HG03432 (cell line): Measurements from ENCODE around the gene MYCBP2.
"Not testable (repeated sequence)": the region's sequence is repeated elsewhere in the genome, so short reads cannot be mapped to it uniquely, and the experiment has no call there.

ENCODE experiments used
- ATAC-seq: cut with Tn5 transposase; IDR thresholded peaks from one replicate; pipeline ENCODE4 v1.9.1; 2021; ENCODE audit warnings: mild to moderate bottlenecking, moderate library complexity; ENCODE audit not compliant: unreplicated experiment

MYCBP2 gene

GRCh38 chr13:77299587-77299986 is 27.3 kb downstream of the MYCBP2 start:
- no peak for ATAC-seq

GRCh38 chr13:77298426-77298825 is 28.5 kb downstream of the MYCBP2 start:
- peak; percentile 80 for ATAC-seq

- no peak for ATAC-seq
Measured at GRCh38 chr13:77291774-77292173, 35.1 kb downstream of the MYCBP2 start.

GRCh38 chr13:77290342-77290741 is 36.6 kb downstream of the MYCBP2 start:
- ATAC-seq, result no peak

GRCh38 chr13:77289851-77290250 is 37.0 kb downstream of the MYCBP2 start:
- ATAC-seq, result no peak

GRCh38 chr13:77285632-77286031 is 41.3 kb downstream of the MYCBP2 start:
- not testable (repeated sequence) for ATAC-seq

GRCh38 chr13:77285098-77285497 is 41.8 kb downstream of the MYCBP2 start:
- no peak for ATAC-seq

GRCh38 chr13:77274126-77274525 is 52.8 kb downstream of the MYCBP2 start:
- no peak for ATAC-seq

- ATAC-seq, result no peak
Measured at GRCh38 chr13:77269141-77269540, 57.8 kb downstream of the MYCBP2 start.

GRCh38 chr13:77267362-77267761 is 59.5 kb downstream of the MYCBP2 start:
- no peak for ATAC-seq

- no peak for ATAC-seq
Measured at GRCh38 chr13:77265336-77265735, 61.6 kb downstream of the MYCBP2 start.

- ATAC-seq, result no peak
Measured at GRCh38 chr13:77262198-77262597, 64.7 kb downstream of the MYCBP2 start.

GRCh38 chr13:77250975-77251374 is 75.9 kb downstream of the MYCBP2 start:
- ATAC-seq, result no peak

- ATAC-seq, result not testable (repeated sequence)
Measured at GRCh38 chr13:77245224-77245623, 81.7 kb downstream of the MYCBP2 start.

- no peak for ATAC-seq
Measured at GRCh38 chr13:77239312-77239711, 87.6 kb downstream of the MYCBP2 start.

GRCh38 chr13:77235456-77236022 is 91.4 kb downstream of the MYCBP2 start:
- no peak for ATAC-seq

GRCh38 chr13:77233159-77233558 is 93.7 kb downstream of the MYCBP2 start:
- ATAC-seq, result no peak

GRCh38 chr13:77230560-77230959 is 96.3 kb downstream of the MYCBP2 start:
- no peak for ATAC-seq

- ATAC-seq, result no peak
Measured at GRCh38 chr13:77225946-77226345, 100.9 kb downstream of the MYCBP2 start.

GRCh38 chr13:77222909-77223308 is 104.0 kb downstream of the MYCBP2 start:
- ATAC-seq, result peak; percentile 63

GRCh38 chr13:77222000-77222690 is 104.7 kb downstream of the MYCBP2 start:
- ATAC-seq, result no peak

GRCh38 chr13:77219401-77219800 is 107.5 kb downstream of the MYCBP2 start:
- no peak for ATAC-seq

GRCh38 chr13:77218274-77218673 is 108.6 kb downstream of the MYCBP2 start:
- no peak for ATAC-seq
